Thyroid gland (tissue), 4 donors: ENCODE results near the gene FATE1. TPM values are rescaled to one million over a fixed set of nuclear protein-coding genes. Genes with fewer than 3 reads are reported as not detected.
A peak's percentile ranks its signal among the peaks of the same experiment; 100 is the strongest.

Experiments
- DNase-seq, 2 donors: peaks; one replicate each; pipeline ENCODE4 v3.0.0-alpha.2; 2019
- H3K27ac ChIP-seq, 3 donors: fragments of 200-600 bp; sonication (generic); 1 replicate in 2 of 3; 2 replicates in 1 of 3; pipeline ENCODE4 v1.5.1; 2016 to 2019; ENCODE audit warnings: mild to moderate bottlenecking in 1 of 3, moderate library complexity in 1 of 3
- H3K27me3 ChIP-seq: fragments of 200-600 bp; sonication (generic); one replicate; pipeline ENCODE4 v1.5.1; 2019
- H3K36me3 ChIP-seq, 2 donors: fragments of 200-600 bp; sonication (generic); one replicate each; pipeline ENCODE4 v1.5.1; 2016 to 2019
- H3K4me1 ChIP-seq, 2 donors: fragments of 200-600 bp; sonication (generic); one replicate each; pipeline ENCODE4 v1.5.1; 2017 to 2019
- H3K4me3 ChIP-seq, 3 donors: fragments of 200-600 bp; sonication (generic); replicated peaks in 1 of 3; 1 replicate in 2 of 3; 2 replicates in 1 of 3; pipeline ENCODE4 v1.5.1; 2016; ENCODE audit warnings: mild to moderate bottlenecking in 1 of 3
- H3K9me3 ChIP-seq: fragments of 200-600 bp; sonication (generic); one replicate; pipeline ENCODE4 v1.5.1; 2017
- POLR2A ChIP-seq, 2 donors: fragments of 450-650 bp; IDR thresholded peaks; one replicate each; pipeline ENCODE4 v1.6.1; 2017; ENCODE audit warnings: antibody characterized with exemption in 2 of 2, mild to moderate bottlenecking in 2 of 2, moderate library complexity in 1 of 2
- WGBS, 2 donors: methylation state at CpG; one replicate each; pipeline ENCODE4 v1.1.5; 2017; 5-methylcytosine and 5-hydroxymethylcytosine counted together
- intact Hi-C: fragments of 100-400 bp; cut with DNase I; formaldehyde crosslinking; loops from one replicate; pipeline ENCODE4 v1.15.1; 2023
- total RNA-seq, 4 donors: library from RNA; depleted of rRNA; stranded (reverse); fragments of >200 nt; gene quantifications; one replicate each; pipeline ENCODE4 v1.2.3, GENCODE V29; 2016
- TF ChIP-seq, protein P1 (sequence below), 6 experiments: fragments of 200-600 bp in 3 of 6; fragments of 450-650 bp in 3 of 6; sonication (generic) in 3 of 6; IDR thresholded peaks; one replicate each; pipeline ENCODE4 v1.5.1; 2016 to 2019; ENCODE audit warnings: antibody characterized with exemption in 6 of 6, mild to moderate bottlenecking in 2 of 6, inconsistent platforms in 1 of 6, moderate library complexity in 1 of 6

The FATE1 gene
- total RNA-seq, 4 donors from 2014 or later, result 1.7 to 4.7 TPM; not detected in 2

DNA sequence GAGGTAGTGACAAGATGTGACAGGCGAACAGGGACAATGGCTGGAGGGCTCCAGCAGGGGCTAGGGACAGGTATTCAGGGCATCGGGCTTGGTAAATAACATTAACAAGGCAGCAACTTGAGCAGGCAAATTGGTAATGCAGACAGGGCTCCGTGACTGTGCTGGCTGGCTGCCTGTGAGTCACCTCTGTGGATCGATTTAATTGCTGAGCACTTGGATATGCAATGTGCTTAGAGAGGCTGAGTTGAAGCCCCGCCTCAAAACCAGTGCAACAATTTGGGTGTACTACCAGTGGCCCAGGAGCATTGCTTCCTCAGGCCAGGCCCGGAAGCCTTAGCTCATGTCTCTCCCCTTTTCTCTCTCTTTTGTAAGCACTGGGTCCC lies 38.2 kb downstream of the FATE1 start:
- intact Hi-C loops, result no loop called here
- peak; percentile 69 to 73 for DNase-seq
- H3K36me3 ChIP-seq, result no peaks in the 10 kb centered on the region

GRCh38 chrX:151754641-151755215 lies 38.9 kb downstream of the FATE1 start:
- no peaks in the 10 kb centered on the region for H3K9me3 ChIP-seq
- intact Hi-C loops, result no loop called here

More for the DNA sequence above, 38.2 kb downstream of the FATE1 start:
- H3K4me1 ChIP-seq, result no peaks in the 10 kb centered on the region
- no peak overlapping the region for H3K4me3 ChIP-seq
- no peak overlapping the region for H3K27ac ChIP-seq
- no peaks in the 10 kb centered on the region for H3K9me3 ChIP-seq
- no peaks in the 10 kb centered on the region for H3K27me3 ChIP-seq
- 55 to 73% methylated on average over 2 to 3 of the region's 6 CpGs for WGBS, 2 donors
- TF ChIP-seq, protein P1, sequence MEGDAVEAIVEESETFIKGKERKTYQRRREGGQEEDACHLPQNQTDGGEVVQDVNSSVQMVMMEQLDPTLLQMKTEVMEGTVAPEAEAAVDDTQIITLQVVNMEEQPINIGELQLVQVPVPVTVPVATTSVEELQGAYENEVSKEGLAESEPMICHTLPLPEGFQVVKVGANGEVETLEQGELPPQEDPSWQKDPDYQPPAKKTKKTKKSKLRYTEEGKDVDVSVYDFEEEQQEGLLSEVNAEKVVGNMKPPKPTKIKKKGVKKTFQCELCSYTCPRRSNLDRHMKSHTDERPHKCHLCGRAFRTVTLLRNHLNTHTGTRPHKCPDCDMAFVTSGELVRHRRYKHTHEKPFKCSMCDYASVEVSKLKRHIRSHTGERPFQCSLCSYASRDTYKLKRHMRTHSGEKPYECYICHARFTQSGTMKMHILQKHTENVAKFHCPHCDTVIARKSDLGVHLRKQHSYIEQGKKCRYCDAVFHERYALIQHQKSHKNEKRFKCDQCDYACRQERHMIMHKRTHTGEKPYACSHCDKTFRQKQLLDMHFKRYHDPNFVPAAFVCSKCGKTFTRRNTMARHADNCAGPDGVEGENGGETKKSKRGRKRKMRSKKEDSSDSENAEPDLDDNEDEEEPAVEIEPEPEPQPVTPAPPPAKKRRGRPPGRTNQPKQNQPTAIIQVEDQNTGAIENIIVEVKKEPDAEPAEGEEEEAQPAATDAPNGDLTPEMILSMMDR (IDR thresholded peaks at IDR 0.05), result no peak
- no peak for TF ChIP-seq POLR2A (IDR thresholded peaks at IDR 0.05)

DNA sequence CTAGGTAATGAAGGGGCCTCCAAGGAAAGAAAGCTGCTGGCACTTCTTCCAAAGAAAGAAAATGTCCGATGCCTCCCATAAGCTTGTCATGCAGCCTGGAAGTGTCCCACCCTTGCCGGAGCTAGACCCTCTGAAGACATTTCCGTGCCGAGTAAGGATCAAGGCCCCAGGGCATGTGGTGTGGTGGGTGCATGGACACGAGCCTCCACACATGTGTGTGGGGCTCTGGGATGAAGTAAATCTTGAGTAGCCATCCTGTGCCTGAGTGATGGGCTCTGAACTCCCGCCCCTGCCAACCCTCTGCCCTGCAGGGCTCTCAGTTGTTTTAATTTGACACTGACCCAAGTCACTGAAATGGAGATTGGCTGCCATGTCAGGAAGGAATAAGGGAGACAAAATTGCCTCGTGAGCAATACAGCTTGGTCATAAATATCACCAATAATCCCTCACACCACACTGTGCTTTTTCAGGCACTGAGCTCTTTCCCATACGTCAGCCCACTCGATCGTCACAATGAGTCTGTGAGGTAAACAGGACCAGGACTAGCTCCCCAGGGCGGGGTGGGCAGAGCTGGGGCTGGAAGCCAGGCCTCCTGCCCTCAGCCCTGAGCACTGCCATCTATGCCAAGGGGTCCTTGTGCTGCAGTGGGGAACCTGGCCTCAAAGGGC lies 43.3 kb downstream of the FATE1 start:
- 94 to 95% methylated on average over 4 to 11 of the region's 11 CpGs for WGBS, 2 donors
- H3K4me1 ChIP-seq, result no peaks in the 10 kb centered on the region
- intact Hi-C loops, result no loop called here
- H3K27me3 ChIP-seq, result no peaks in the 10 kb centered on the region
- no peaks in the 10 kb centered on the region for H3K36me3 ChIP-seq
- DNase-seq, result no peak
- H3K4me3 ChIP-seq, result no peak overlapping the region
- H3K27ac ChIP-seq, result no peak overlapping the region
- H3K9me3 ChIP-seq, result no peaks in the 10 kb centered on the region
- TF ChIP-seq, protein P1 (IDR thresholded peaks at IDR 0.05), result no peak
- no peak for TF ChIP-seq POLR2A (IDR thresholded peaks at IDR 0.05)

More at GRCh38 chrX:151754641-151755215, 38.9 kb downstream of the FATE1 start:
- H3K27me3 ChIP-seq, result no peaks in the 10 kb centered on the region
- WGBS, 2 donors, result 50 to 58% methylated on average over 6 to 10 of the region's 11 CpGs
- no peak overlapping the region for H3K4me3 ChIP-seq
- no peak overlapping the region for H3K27ac ChIP-seq
- H3K4me1 ChIP-seq, result no peaks in the 10 kb centered on the region
- TF ChIP-seq POLR2A (IDR thresholded peaks at IDR 0.05), result no peak
- DNase-seq, result peak; percentile 12 to 52
- H3K36me3 ChIP-seq, result no peaks in the 10 kb centered on the region

- Histone ChIP-seq H3K4me3 (no peak overlapping the region), H3K27me3 (no peaks in the 10 kb centered on the region), H3K36me3 (no peaks in the 10 kb centered on the region), H3K27ac (no peak overlapping the region), H3K9me3 (no peaks in the 10 kb centered on the region), H3K4me1 (no peaks in the 10 kb centered on the region)
- no peak for DNase-seq
- no peak for TF ChIP-seq POLR2A (IDR thresholded peaks at IDR 0.05)
- TF ChIP-seq, protein P1 (IDR thresholded peaks at IDR 0.05), result no peak
- WGBS, 2 donors, result 53 to 79% methylated on average over 2 of the region's 2 CpGs
- intact Hi-C loops, result no loop called here
These were observed 47.0 kb downstream of the FATE1 start for GRCh38 chrX:151762802-151763201.

DNA sequence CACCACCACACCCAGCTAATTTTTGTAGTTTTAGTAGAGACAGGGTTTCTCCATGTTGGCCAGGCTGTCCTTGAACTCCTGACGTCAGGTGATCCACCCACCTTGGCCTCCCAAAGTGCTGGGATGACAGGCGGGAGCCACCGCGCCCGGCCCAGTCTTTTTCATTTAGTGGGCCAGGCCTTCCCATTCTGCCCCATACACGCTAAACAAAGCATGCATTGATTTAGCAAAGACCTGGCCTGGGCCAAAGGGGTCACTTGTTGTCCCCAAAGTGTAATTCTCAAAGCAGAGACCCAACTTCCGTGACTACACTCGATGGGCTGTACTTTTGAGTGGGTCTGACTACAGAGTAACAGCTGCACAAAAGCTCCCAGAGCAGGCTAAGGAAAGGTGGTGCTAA lies 47.9 kb downstream of the FATE1 start:
- Histone ChIP-seq H3K4me1 (no peaks in the 10 kb centered on the region), H3K27me3 (no peaks in the 10 kb centered on the region), H3K27ac (no peak overlapping the region), H3K4me3 (no peak overlapping the region), H3K9me3 (no peaks in the 10 kb centered on the region), H3K36me3 (no peaks in the 10 kb centered on the region)
- WGBS, 2 donors, result 94 to 97% methylated on average over 3 of the region's 8 CpGs
- no peak for DNase-seq
- intact Hi-C loops, result no loop called here
- TF ChIP-seq POLR2A (IDR thresholded peaks at IDR 0.05), result no peak
- TF ChIP-seq, protein P1 (IDR thresholded peaks at IDR 0.05), result no peak
